HG03064 (cell line): ENCODE measurements around the gene TNPO2.

Experiments used
- ATAC-seq: cut with Tn5 transposase; IDR thresholded peaks from one replicate; pipeline ENCODE4 v1.9.1; 2021; ENCODE audit warnings: low read depth; ENCODE audit not compliant: unreplicated experiment

The TNPO2 gene

DNA sequence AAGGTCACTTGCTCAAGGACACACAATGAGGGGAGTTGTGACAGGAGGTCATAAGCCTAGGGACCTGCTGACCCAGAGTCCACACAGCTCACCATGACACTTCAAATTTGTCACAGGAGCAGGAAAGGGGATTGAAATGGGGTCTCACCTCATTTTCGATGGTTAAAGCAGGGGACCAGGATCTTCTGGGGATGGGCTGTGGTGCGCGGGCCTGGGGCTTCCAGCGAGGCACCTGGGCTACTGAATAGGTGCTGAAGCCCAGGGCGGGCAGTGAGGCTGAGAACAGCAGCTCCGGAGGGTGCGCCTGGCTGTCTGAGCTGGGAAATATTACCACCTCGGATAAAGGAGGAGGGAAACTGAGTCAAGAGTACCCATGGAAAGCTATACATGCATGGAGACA is 68.2 kb downstream of the TNPO2 start:
- ATAC-seq, result no peak

DNA sequence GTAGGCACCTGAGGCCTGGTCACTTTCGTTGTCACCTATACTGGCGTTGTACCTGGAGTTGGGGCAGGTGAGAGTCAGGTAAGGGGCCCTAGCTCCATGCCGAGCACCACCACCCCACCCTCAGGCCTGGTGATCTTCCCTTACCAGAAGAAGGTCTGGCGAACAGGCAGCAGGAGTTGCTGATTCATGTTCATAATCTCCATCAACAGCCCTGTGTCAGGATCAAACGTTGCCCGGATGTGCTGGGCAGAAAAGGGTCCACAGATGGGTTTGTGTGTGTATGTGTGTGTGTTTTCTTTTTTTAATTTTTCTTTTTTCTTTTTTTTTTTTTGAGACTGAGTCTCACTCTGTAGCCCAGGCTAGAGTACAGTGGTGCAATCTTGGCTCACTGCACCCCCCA is 71.5 kb downstream of the TNPO2 start:
- no peak for ATAC-seq

DNA sequence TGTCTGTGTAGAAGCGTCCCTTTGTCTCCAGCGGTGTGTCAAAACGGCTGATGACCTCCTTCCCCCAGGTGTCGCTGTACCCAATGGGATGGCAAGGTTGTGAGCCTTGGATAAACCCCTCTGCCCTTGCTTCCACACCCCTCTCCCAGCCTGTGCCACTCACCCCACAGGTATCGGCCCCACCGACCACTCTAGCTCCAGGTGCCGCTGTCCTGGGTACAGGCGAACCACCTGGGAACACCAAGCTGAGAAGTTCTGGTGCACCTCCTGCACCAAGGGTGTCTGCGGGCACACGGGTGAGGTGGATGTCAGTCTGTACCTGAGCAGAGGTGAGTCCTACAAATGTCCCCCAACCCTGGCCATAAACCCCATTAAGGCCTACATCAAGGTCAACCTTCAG is 73.8 kb downstream of the TNPO2 start:
- no peak for ATAC-seq
